Stimulated activated CD4-positive, alpha-beta T cell treated with anti-CD3 and anti-CD28 coated beads, Interleukin-15, amount 100 ng/mL, for 1 hour (primary cell): ENCODE data around the gene FBP1.
"Not testable (repeated sequence)": the region's sequence is repeated elsewhere in the genome, so short reads cannot be mapped to it uniquely, and the experiment has no call there.

Source experiments
- DNase-seq, 2 donors: peaks; one replicate each; pipeline ENCODE4 v3.0.0-alpha.2; 2020; ENCODE audit warnings: low read depth in 1 of 2, low spot score in 1 of 2

FBP1 gene

DNA sequence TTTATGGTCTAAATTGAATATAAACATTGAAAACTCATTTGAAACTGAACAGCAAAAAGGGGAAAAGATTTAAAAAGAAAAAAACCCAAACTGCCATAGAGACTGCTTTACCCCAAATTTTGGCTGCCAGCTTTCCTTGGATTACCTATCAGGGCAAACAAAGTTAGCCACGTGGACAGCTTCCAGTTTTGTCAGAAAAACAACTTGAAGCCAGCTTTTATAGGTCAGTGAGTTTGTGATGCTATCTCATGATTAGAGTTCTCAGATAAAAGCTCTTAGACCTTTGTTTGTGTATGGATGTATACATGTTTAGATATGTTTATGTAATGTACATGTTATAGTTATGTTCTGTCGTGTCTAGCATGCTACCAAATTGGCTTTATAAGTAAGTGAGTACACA, 61.7 kb downstream of the FBP1 start:
- DNase-seq: no peak

DNA sequence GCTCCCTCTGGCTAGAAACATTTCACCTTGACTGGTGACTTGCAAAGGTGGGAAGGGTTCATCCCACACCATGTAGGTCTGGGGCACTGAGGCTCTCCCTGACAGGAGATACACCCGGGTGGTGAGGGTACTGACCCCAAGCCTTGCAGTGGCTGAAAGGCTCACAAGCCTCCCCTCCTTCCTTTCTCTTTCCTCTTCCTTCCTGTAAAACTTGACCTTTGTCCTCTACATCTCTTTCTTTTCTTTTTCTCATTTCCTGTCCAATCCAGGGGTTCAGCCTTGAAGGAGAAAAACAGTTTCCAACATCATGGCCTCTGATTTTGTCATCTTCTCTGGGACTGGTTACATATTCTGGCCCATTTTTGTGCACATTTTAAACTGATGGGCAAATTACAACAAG, 62.3 kb downstream of the FBP1 start:
- DNase-seq: no peak

DNA sequence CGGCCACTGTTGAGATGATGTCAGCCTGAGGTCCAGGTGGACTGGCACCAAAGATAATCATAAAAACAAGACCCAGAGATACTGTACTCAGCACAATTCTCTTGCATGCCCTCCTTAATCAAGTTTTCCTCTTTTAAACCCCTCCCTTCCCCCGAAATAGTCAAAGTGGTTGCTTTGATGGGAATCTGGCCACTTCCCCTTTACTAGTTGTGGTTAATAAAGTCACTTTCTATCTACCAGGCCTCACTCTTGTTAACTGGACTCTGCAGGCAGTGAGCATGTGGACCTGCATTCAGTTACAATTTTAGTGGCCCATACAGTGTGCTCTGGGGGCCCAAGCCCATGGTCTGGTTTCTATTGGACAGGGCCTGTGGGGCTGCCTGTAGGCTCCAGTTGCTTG, 63.2 kb downstream of the FBP1 start:
- no peak for DNase-seq

DNA sequence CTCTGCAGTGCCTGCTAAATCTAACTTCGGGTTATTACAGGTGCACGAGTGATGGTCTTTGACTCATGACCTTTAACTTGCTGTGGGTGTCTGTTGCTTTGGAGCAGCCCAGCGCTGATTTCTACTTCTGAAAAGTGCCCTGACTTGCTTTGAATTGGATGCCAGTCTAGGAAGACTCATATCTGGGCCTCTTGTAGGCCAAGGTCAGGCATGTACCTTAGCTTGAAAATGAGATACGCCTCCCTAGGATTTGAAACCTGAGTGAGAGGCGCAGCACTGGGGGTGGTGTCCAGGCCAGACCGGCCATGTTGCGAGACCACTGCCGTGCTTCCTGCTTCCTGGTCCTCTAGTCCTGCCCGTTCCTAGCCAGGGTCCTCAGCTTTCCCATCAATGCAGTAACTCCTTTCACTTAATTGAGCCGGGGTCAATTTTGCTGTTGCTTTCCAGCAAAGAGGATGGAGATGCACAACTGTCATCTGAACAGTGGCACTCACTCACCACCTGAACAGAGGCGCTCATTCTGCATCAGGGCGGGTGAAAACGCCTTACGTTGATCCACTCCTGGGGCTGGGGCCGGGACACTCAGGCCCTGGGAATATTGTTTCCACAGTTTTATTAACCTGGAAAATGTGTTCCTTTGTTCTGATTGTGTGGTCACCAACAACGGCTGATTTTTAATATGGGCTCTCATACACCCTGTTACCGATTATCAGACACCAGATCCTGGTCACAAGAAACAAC, 70.2 kb downstream of the FBP1 start:
- no peak for DNase-seq

DNA sequence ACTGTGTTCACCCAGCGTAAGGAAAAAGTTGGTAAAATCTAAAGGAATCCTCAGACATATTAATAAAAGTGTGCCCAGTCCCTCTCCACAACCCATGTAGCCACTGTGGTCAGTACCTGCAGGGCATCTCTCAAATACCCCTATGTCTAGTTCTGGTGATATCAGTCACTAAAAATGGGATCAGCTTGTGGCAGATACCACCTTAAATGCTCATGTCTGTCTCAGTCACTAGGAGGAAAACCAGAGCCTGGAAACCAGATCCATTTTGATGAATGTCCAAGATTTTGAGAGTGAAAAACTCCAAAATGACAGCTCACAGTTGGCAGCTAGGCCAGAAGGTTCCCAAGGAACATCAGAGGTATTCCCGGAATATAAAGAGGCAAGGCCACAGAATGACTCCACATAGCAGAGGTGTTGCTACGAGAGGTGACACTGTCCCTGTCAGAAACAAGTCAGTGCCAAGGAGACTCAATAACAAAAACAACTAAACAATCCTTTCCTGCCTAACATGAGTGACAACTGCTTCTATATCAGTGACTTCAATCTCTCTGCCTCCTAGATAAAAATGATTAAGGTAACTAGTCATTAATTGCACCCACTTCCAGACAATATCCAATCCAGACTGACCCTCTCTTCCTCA, 70.9 kb downstream of the FBP1 start:
- no peak for DNase-seq

DNA sequence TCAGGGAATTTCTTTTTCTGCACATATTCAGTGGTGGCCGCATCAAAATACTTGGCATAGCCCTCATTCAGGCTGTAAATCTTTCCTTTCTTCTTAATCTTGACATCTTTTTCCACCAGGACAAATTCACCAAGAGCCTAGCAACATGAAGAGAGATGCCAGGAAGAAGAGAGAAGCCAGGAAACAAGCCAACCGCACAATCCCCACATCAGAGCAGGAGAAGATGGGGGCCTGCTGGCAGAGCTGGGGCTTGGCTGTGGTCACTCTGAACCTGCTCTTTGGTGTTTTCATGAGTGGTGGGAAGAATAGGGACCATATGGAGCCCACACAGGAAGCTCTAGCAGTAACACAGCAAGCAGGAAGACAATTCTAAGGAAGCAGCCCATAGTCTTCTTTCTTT, 72.0 kb downstream of the FBP1 start:
- no peak for DNase-seq

DNA sequence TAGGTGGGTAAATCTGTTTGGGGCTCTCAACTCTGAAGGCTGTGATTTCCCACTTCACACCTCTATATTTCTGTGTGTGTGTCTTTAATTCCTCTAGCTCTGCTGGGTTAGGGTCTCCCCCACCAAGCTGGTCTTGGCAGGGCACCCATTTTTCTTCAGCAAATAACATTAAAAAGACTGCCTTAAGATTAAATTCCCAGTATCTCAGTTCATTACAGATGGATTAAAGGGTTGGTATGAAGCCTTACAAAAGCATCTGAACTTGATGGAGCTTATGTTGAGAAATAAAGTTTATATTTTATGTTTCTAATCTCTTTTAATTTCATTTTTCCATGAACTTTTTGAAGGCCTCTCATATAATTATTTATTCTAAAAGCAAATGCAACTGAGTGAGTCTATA, 72.8 kb downstream of the FBP1 start:
- DNase-seq: no peak

DNA sequence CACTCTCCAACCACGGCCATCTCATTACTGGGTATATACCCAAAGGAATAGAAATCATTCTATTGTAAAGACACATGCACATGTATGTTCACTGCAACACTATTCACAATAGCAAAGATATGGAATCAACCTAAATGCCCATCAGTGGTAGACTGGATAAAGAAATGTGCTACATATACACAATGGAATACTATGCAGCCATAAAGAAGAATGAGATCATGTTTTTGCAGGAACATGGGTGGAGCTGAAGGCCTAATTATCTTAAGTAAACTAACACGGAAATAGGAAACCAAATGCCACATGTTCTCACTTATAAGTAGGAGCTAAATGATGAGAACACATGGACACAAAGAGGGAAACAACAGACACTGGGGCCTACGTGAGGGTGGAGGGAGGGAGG, 75.0 kb downstream of the FBP1 start:
- not testable (repeated sequence) for DNase-seq

DNA sequence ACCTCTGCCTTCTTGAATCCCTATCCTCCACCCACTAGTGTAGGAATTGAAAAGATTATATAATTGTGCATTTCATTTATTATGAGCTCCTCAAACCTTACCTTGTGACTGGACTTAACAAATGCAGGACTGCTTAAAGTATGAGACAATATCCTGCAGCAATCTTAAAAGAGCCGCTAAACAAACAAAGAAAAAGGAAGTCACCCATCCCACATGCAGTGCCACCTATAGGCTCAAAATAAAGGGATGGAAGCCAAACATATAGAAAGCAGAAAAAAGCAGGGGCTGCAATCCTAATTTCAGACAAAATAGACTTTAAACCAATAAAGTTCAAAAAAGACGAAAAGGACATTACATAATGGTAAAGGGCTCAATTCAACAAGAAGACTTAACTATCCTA, 75.8 kb downstream of the FBP1 start:
- DNase-seq: no peak

DNA sequence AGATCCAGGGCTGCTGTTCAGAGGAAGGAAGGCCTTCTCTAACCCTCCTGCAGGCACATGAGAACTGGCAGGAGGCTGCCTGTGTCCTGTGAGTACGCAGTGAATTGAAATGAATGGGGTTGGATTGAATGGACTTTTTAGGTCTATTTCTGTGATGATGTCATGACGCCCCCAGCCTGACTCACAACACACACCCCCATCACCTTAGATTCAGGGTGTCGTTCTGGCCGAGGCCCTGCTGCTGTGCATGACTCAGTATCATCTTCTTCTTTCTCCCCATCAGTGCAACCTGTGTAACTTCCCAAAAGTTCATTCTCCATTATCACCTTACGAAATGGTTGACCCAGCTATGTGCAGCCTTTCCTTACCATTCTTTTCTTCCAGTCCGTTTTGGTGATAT, 79.1 kb downstream of the FBP1 start:
- no peak for DNase-seq

DNA sequence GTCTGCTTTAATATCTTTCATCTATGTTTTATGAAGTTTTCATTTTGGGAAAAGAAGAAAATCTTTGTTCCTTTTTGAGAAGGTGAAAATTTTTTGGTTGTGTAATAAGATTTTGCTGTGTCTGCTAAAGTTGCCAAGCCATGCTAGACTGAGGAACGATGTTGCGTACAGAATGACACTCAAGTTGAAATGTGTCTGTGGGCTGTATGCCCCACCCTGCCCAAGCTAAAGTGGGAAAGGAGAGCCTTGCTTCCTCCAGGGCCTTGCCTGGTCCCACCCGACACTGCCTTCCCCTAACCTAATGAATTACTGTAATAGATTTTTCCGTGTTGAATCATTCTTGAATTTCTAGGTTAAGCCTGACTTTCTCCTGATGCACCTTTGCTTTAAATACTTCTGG, 81.9 kb downstream of the FBP1 start:
- DNase-seq: no peak

DNA sequence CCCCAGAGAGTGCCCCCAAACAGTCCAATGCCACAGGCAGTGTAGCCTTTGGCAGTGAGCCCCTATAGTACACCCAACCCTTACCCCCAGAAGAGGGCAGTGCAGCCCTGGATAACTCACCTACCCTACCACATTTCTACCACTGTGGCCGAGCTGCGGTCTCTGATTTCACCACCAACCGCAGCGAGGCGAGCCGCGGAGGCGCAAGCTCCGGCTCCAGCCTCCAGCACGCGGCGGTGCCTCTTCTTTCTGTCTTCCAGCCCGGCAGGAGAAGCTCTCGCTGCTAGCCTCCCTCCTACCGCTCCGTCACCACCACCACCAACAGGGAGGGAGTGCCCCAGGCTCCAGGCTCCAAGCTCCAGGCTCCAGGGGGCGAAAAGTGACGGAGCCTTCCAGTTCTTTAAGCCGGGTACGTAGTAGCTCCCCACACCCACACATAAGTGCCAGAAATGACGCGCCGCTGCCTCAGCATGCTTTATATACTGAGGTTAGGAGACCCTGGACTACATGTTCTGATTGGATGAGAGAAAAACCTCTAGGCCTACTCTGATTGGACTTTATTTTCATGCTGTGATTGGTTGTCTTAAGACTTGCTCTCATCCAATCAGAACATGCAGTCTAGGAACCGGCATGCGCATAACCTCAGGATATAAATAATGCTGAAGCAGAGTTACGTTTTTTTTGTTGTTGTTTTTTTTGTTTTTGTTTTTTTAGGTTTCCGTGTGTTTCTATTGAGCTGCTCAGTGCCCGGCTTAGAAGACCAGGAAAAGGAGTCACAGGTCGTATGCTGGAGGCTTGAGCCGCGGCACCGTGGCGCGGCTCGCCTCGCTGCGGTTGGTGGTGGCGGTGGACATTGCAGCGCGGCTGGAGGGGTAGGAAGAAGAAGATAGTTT, 84.6 kb downstream of the FBP1 start, which contains the start of gene PCAT7:
Gene PCAT7, plus strand, starts transcription at position 645 of the 893 bp plus-strand sequence.
- no peak for DNase-seq

DNA sequence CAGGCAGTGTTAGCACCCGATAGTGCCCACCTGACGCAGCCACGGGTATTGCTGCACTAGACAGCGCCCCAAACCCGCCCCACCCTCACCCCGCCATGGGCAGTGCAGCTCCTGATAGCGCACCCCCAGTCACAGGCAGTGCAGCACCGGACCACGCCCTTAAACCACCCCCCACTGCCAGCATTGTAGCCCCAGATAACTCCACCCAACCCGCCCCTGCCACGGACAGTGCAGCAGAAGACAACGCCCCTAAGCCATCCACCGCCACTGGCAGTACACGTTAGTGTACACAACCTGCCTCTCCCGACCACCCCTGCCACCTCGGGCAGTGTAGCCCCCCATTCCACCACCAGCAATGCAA, 85.3 kb downstream of the FBP1 start:
- no peak for DNase-seq
